GM18508 (cell line): ENCODE measurements around the gene ITPKC.
A peak's percentile ranks its signal among the peaks of the same experiment; 100 is the strongest.

Experiments used
- ATAC-seq: cut with Tn5 transposase; IDR thresholded peaks from one replicate; pipeline ENCODE4 v1.9.1; 2021; ENCODE audit warnings: moderate number of reproducible peaks; ENCODE audit not compliant: insufficient read depth, unreplicated experiment

ITPKC gene

DNA sequence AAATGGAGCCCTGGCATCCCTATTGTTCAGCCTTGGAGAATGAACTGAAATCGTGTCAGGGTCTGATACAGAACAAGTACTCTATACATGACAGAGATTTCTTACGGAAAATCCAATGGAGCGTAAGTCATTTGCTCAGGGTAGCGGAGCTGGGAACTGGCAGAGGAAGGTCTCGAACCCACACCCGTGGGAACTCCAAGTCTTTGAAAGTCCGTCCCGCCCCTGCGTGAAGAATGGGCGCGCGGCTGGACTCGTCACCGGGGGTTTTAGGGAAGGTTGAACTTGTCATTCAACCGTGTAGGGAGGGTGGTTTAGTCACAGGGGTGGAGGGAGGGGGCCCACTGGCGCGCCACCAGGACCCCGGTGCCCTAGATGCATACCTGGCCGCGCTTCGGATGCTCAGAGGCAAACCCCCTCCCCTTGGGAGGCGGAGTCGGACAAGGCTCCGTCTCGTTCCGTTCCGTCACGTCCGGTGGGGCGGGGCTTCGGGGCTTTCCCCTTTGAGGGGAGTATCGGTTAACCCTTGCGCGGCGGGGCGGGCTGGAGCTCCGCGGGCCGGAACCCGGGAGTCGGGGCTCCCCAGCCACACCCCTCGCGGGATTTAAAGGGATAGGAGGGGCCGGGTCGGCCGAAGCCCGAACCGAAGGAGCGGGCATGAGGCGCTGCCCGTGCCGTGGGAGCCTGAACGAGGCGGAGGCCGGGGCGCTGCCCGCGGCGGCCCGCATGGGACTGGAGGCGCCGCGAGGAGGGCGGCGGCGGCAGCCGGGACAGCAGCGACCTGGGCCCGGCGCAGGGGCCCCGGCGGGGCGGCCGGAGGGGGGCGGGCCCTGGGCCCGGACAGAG lies at the start of gene ITPKC, which contains the start of gene COQ8B:
TSS of gene ITPKC (plus strand) at position 631 of the 843 bp plus-strand sequence. CDS start at position 655, 24 bp downstream.
TSS of gene COQ8B (minus strand) at position 405 of the 843 bp plus-strand sequence. CDS start 2,254 bp downstream, outside the sequence.
- peak; percentile 50 for ATAC-seq

DNA sequence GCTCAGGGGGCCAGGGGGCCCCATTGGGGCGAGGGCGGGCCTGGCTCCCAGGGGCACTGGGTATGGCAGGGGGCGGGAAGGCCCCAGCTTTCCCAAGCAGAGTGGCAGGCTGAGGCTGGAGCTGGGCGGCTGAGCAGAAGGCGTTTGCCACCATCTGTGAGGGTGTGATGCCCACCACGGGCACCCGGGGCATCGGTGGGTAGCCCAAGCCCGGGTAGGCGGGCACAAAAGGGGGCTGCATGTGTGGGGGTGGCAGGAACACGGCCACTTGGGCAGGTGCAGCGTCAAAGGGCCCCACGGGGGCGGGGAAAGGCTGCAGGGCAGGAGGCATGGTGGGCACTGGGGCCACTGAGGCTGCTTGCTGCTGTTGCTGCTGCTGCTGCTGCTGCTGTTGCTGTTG lies 49.3 kb upstream of the ITPKC start:
- no peak for ATAC-seq

DNA sequence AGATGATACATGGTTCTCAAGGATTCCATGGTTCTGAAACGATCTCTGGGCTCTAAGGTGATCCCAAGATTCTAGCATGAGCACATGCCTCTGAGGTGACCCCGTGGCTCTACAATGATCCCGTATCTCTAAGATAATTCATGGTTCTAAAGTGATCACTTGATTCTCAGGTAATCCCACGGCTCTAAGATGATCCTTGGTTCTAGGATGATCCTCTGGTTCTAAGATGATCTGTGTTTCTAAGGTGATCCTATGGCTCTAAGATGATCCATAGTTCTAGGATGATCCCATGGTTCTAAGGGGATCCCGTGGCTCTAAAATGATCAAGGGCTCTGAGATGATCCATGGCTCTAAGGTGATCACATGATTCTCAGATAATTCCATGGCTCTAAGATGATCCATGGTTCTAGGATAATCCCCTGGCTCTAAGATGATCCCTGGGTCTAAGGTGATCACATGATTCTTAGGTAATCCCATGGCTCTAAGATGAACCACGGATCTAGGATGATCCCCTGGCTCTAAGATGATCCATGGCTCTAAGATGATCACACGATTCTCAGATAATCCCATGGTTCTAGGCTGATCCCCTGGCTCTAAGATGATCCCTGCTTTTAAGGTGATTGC lies 47.8 kb upstream of the ITPKC start:
- ATAC-seq = no peak

DNA sequence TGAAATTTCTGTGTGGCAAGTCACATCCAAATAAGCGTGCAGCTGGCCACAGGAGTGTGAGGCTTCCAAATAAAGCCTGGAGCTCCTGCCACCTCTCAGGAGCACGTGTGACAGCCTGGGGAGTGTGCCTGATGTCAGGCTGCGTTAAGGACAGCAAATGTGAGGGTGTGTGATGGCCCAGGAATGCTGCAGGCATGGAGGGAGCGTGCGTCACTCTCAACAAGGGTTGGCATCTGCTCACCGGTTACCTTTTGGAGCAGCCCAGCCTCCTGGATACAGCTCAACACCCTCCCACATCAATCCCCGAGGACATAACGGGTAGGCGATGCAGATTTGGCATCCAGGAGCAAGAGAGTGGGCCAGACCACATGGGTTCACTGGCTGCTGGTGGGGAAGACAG lies 45.5 kb upstream of the ITPKC start:
- no peak for ATAC-seq

DNA sequence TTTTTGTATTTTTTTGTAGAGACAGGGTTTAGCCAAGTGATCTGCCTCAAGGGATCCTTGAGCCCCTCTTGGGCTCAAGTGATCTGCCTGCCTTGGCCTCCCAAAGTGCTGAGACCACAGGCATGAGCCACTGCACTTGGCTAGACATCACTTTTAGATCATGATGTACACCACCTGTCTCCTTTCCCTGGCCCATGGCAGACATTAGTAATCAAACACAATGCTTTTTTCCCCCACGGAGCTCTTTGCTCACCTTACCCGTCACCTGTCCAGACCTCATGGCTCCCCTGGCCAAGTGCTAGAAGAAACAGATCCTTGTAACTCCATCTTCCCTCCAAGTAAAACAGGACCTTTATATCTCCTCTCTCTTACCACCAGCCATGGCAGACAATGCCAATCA lies 44.9 kb upstream of the ITPKC start:
- ATAC-seq = no peak

DNA sequence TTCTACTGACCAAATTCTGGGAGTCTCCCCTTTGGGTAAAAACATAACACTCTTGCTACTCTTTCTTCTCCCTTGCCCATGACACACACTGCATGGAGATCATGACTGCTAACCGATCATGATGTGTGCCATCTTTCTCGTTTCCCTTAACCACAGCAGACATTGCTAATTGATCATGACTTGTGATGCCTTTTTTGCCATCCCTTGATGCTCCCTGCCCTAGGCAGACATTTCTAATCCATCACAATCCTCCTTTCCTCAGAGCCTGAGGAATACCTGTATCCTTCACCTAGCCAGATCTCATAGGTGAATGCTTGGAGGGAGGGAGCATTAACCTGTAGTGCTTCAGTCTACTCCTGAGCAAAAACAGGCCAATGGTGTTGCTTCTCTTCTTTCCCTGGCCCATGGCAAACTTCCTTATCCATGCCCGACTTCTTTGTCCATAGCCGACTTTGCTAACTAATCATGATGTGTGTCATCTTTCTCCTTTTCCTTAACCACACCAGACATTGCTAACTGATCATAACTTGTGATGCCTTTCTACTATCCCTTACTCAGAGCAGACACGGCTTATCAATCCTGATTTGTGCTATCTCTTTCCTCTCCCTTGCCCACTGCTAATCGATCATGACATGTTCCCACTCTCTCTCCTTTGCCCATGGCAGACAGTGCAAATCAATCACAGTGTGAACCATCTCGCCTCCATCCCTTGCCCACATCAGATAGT lies 44.2 kb upstream of the ITPKC start:
- ATAC-seq = no peak

DNA sequence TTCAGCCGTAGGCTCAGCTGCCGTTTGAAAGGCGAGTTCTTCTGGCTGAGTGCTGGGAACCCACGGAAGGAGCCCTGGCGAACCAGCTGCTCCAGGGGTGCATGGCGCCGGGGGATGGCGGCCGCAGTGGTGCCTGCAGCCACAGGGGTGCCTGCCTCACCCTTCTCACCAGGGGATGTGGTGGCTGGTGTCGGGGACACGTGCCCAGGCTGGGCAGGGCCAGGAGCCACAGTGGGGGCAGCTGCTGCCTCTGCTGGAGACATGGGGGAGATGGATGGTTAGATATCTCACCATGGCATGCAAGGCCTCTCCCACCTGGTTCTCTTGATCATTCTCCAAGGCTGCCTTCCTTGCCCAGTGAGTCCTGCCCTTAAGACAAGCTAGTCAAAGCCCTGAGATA lies 43.5 kb upstream of the ITPKC start:
- no peak for ATAC-seq

DNA sequence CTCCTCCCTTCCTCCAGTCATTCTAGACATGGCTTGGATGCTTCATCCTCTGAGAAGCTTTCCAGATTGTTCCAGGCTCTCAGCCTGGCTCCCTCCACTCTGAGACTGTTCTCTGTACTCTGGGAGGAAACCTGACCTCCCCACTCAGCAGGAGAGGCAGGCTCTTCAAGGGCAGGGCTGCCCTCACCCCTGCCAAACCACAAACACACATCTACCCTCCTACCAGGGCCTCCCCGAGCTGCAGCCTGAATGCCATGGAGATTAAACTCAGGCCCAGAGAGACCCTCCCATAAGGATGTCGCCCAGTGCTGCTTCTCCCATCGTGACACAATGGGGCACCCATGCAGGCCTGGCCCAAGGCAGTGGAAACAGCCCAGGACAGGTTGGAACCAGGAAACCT lies 42.6 kb upstream of the ITPKC start:
- ATAC-seq = no peak

DNA sequence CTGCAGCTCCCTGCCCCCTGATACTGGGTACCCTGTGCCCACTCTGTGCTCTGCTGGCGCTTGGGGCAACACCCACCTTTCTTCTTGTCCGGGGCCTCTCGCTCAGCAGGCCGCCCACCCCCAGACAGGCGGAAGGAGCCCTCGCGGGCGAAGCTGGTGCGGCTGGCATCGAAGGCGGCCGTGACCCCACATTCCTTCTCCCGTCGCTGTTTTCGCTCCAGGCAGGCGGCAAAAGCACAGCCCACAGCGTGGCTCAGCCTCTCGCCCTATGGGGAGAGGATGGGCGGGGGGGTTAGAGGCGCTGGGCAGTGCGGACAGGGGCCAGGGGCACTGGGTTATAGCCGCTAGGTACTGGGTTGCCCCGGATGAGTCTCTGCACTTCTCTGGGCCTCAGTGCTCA lies 39.8 kb upstream of the ITPKC start:
- no peak for ATAC-seq

DNA sequence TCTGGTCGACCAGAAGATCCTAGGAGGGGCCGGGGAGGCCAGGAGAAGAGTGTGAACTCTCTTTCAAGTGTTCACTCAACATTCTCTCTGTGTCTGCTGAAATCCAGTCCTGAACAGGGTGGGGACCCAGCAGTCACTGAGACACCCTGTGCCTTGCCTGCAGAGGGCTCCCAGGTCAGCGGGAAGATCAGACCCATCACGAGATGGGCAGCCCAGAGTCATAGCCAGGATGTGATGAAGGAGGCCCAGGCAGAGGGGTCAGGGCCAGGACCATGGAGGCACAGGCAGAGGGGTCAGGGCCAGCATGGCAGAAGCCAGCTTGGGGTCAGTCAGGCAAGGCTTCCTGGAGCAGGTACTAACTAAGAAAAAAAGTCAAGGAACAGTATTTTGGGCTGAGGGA lies 35.9 kb upstream of the ITPKC start:
- no peak for ATAC-seq

DNA sequence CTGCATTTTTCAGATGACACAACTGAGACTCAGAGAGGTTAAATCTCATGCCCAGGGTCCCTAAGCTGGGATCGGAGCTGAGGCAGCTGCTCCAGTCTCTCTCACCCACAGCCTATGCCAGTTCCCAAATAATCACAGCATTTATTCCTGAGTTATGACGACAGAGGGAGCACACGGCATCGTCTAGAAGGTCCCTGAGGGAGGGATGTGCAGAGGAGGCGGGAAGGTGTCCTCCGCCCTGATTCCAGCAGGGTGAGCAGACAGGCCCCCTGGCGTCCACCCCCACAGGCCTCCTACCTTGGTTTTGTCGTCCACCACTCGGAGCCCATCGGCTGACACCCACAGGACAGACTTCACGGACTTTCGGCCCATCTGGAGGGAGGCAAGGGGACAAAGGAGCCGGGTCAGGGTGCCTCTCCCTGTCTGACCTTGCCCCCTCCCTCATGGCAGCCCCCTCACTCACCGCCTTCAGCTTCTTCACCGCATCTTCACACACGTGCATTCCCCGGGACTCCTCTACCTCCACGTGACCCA lies 34.4 kb upstream of the ITPKC start:
- no peak for ATAC-seq

DNA sequence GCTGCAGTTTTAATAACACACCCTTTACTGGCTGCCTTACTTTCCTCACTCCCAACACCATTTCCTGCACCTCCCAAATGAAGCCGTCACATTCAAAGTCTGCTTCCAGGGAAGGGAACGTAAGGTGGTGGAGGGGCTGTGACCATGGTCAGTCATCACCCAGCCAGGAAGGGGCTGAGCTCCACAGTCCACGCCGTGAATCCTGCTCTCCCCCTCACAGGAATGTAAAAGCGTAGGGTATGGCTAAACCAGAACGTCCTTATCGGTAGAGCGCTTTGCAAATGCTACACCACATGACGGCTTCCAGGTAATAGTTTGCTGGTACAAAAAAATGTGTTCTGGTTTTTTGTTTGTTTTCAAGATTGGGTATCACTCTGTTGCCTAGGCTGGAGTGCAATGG lies 33.5 kb upstream of the ITPKC start:
- ATAC-seq = no peak

DNA sequence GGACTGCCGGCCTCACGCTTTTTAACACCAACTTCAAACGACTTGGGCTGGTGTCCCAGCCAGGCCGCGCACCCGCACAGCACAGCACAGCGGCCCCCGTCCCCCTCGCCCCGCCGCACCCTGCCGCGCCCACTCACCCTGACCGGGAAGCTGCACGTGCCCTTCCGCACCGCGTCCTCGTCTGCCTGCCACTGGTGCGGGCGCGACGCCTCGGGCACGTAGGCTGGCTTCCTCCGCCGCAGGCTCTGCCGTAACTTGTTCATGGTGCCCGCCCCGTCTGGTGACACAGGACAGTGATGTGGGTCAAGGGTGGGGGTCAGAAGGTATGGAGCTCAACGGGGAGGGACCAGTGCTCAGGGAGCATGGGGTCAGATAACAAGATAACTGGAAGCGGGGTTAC lies 32.6 kb upstream of the ITPKC start:
- no peak for ATAC-seq

DNA sequence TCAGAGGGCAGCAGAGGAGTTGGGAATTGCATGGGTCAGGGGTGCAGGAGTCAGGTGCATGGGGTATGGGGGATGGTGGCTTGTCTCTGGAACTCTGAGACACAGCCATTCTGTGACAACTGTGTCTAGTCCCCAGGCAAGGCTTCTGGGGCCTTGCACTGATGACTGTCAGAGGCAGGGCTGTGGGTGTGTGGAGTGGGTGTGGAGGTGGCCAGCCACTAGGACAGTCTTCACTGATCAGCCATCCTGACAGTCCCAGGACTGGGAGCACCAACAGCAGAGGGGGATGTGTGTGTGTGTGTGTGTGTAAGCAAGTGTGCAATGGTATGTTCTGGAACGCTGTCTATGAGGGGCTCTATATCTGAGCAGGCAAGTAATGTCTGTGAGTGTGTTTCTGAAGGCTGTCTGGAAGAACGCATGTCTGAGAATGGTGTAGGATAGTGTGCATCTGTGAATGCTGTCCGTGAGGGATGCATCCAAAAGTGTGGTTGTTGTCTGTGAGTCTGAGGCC lies 31.8 kb upstream of the ITPKC start:
- ATAC-seq = no peak

DNA sequence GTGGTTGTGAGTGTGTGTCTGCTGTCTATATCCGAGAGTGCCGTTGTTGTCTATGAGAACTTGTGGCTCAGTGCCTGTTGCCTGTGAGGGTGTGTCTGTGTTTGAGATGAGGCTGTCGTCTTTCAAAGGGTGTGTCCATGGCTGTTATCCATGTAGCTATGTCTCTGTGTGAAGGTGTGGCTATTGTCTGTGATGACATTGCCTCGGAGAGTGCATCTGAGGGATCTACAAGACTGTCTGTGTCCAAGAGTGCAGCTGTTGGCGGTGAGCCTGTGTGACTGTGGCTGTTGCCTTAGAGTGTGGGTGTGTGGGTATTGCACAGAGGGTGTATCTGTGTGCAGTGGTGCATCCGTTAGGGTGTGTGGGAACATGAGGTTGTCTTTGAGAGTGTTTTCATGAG lies 31.3 kb upstream of the ITPKC start:
- ATAC-seq = no peak

DNA sequence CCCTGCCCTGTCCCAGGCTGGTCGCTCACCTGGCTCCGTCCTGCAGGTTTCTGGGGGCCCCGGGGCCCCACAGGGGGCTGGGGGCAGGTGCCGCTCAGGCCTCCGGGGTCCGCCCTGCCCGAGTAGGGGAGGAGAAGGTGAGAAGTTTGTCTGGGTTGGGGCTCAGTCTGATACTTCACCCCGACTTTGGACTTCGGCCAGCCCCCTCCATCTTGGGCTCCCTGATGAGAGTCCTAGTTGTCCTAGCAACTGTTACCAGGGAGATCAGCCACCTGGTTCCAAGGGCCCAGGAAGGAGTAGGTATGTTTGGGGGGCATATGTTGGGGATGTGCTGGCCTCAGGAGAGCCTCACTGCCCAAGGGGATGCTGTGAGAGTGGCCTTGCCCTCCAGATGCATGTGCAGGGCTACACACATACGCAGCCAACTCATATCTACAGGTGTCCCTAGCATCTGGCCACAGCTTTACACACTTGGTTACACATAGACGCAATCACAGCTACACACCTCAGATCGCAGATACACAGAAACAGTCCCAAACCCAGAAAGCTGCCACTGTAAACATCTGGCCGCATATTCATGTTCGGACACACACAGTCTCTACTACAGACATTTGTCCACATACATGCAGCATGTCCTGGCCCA lies 29.9 kb upstream of the ITPKC start:
- ATAC-seq = no peak

DNA sequence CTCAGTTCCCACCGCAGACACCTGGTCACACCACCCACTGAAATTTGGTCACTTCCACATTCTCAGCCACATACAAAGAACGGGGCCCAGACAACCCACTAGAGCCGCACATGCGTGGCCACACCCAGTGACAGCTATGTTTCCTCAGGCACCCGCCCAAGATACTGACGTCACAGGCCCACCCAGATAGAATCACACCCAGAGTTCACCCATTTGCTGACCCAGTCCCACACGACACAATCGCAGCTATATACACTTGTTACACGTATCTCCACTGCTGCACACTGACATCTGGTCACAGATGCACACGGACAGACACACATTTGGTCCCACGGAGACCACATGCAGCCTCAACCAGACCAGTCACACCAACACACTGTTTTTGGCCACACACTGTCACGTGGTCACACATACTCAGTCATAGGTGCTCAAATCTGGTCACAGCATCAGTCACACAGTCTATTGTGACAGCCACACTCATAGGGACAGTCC lies 29.3 kb upstream of the ITPKC start:
- ATAC-seq = no peak

DNA sequence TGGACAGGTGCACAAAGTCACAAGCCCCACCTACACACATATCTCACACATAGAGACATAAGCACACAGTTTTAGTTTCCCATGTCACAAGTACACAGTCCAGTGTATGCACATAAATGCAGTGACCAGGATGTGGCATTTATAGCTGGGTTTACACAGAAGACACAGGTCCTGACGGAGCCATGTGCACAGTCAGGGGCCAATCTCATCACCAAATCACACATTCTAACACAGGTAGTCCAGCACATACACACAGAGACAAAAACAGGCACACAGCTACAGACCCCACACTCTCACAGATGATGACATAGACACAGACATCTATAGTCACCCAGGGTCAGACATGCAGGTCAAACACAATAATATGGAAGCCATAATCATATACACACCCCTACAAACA lies 28.6 kb upstream of the ITPKC start:
- ATAC-seq = no peak

DNA sequence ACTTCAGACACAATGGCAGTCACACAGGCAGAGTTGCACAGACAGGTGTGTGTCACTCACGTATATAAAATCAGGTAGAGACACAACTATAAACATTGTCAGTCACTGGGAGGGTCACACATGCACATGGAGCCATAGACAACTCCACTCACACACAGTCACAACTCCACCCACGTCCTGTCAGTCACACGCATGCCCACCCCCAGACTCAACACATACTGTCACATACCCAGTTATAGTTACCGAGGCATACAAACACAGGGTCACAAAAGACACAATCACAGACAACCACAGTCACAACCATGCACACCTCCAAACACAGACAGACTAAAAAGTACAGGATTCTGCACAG lies 27.9 kb upstream of the ITPKC start:
- no peak for ATAC-seq

DNA sequence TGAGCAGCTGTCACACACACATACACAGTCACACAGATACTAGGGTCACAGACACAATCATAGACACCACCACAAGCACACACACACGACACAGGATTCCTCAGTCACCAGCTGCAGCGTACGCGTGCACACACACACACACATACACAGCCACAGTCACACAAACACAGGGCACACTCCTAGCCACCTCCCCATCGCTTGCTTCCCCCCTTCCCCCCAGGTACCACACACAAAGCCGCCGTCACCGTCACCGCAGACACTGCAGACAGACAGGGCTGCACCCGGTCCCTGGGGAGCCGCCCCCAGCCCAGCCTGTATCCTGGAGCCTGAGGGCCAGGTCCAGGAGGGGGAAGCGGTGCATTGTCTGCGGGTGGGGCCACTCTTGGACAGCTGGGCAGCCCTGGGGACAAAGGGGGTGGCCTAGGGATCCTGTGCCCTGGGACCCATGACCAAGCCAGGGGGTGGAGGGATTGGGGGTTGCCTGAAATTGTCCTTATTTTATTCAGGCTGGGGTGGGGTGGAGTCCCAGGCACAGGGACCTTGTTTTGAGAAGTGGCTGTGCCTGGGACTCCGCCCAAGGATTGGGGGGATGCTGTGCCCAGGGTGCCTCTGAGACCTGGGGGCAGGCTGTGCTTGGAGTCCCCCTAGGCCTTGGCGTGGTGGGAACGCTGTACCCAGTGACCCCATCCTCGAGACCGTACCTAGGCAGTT lies 27.4 kb upstream of the ITPKC start:
- no peak for ATAC-seq
